ENCODE results near the gene MED27. TPM values are rescaled to one million over a fixed set of nuclear protein-coding genes. Genes with fewer than 3 reads are reported as not detected.

The MED27 gene
- total and polyA plus RNA-seq, 2 of the 8 experiments (the other 6 are each of a cell fraction or from before 2014, with no cell fraction given) = 29.9 to 56.5 TPM

DNA sequence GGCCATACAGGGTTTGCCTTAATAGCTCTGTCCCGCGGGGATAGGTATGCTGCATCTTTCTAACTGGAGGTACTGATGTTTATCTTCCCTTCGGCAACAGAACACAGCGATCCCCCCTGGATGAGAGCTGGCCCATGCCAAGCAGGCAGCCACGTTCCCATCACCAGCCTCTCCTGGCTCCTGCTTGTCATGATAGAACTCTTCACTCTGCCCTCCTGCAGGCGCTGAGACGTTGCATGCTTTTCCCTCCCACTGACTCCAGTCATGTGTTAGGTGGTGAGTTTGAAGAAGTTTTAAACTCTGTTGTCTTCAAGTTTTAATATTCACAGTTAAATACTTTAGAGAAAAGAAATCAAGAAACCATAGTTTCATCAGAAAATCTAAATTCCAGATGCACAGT, 60.0 kb downstream of the MED27 start:
- Histone ChIP-seq H4K91ac (replicated peaks; ENCODE audit: insufficient read length, low read length) (no peak overlapping the region), H3K56ac (replicated peaks; ENCODE audit: insufficient read length, low read depth, low read length) (no peak overlapping the region), H3K18ac (ENCODE audit: extremely low read depth, low read length) (no peak overlapping the region), H3K23me2 (ENCODE audit: low read depth, low read length) (no peaks in the 10 kb centered on the region), H3K23ac (ENCODE audit: insufficient read length) (no peak overlapping the region), H2AFZ (ENCODE audit: low read length) (no peak overlapping the region), H3K9ac (replicated peaks in 1 of 4; ENCODE audit: extremely low read depth in 1 of 4, low read depth in 3 of 4, low read length in 3 of 4) (no peak overlapping the region), H3K4me2 (ENCODE audit: insufficient read depth in 1 of 2, low read depth in 2 of 2, low read length in 2 of 2) (no peak overlapping the region), H2BK20ac (ENCODE audit: low read length) (no peak overlapping the region), H2BK12ac (ENCODE audit: low read depth, low read length) (no peak overlapping the region), H3K79me1 (ENCODE audit: low read depth, low read length) (peaks cover 4% of the 10 kb centered on the region), H3K27me3 (replicated peaks in 1 of 4; ENCODE audit: control insufficient read depth in 3 of 4, extremely low read depth in 1 of 4, insufficient read depth in 3 of 4, low read length in 3 of 4) (no peaks in the 10 kb centered on the region), H3K4me3 (ENCODE audit: extremely low read depth in 1 of 4, insufficient read depth in 2 of 4, low read depth in 3 of 4, low read length in 4 of 4) (no peak overlapping the region), H4K5ac (ENCODE audit: insufficient read length, low read depth, low read length) (no peak overlapping the region), H3K14ac (ENCODE audit: insufficient read length) (no peak overlapping the region), H2AK5ac (ENCODE audit: low read depth, low read length) (no peak overlapping the region), H3K36me3 (ENCODE audit: control insufficient read depth in 2 of 4, insufficient read depth in 4 of 4, low read length in 3 of 4) (no peaks in the 10 kb centered on the region), H3K9me3 (ENCODE audit: insufficient read depth in 2 of 2, low read depth in 1 of 2, low read length in 1 of 2) (no peaks in the 10 kb centered on the region), H2BK15ac (ENCODE audit: low read length) (no peak overlapping the region), H3K79me2 (ENCODE audit: control insufficient read depth in 1 of 2, insufficient read depth in 2 of 2, low read length in 2 of 2) (peaks cover 0 to 22% of the 10 kb centered on the region in 2 experiments; a peak in 2 of 4 replicates), H3K4me1 (replicated peaks in 1 of 4; ENCODE audit: control insufficient read depth in 3 of 4, insufficient read depth in 4 of 4, low read length in 3 of 4) (peaks cover 0 to 14% (median 6%) of the 10 kb centered on the region in 4 experiments; a peak in 6 of 7 replicates), H4K20me1 (replicated peaks in 1 of 2; ENCODE audit: control insufficient read depth in 1 of 2, insufficient read depth in 2 of 2, low read length in 2 of 2) (peaks cover 4 to 10% of the 10 kb centered on the region in 2 experiments), H3K4ac (replicated peaks; ENCODE audit: insufficient read length, low read depth, low read length) (no peak overlapping the region), H4K8ac (ENCODE audit: extremely low read depth, insufficient read depth, low read length) (no peak overlapping the region), H3K27ac (ENCODE audit: low read depth, low read length) (no peak overlapping the region), H2BK120ac (replicated peaks; ENCODE audit: low read depth, low read length) (no peak overlapping the region), H2BK5ac (ENCODE audit: low read depth, low read length) (no peak overlapping the region)
- CTCF ChIA-PET (ENCODE audit: partially characterized antibody) = interaction anchor here (1.0 to 1.7 kb wide), 5 partner anchors 8 to 59 kb away, joined by 3 to 4 read pairs (median 4); no protein-coding TSS in a partner anchor
- POLR2A ChIA-PET (ENCODE audit: partially characterized antibody) = no interaction called here
- WGBS, 2 experiments (ENCODE audit: extremely low coverage in 1 of 2, insufficient coverage in 1 of 2, insufficient read length in 1 of 2, insufficient replicate concordance in 2 of 2, low coverage in 1 of 2, low lambda C conversion rate in 2 of 2, missing lambda C conversion rate in 1 of 2) = 84% methylated on average over 7 of the region's 7 CpGs; no CpG with 5 or more reads in 1 of the 2 experiments
- DNase-seq (ENCODE audit: low read depth in 1 of 2, low spot score in 2 of 2) (no peak), FAIRE-seq (no peak)
- TF ChIP-seq SP2 (IDR thresholded peaks at IDR 0.05; ENCODE audit: low read length) (no peak), POU5F1 (IDR thresholded peaks at IDR 0.05; ENCODE audit: low read depth, low read length) (no peak), GABPA (IDR thresholded peaks at IDR 0.05; ENCODE audit: borderline replicate concordance, insufficient read depth, low read length) (no peak), SIN3A (conservative IDR thresholded peaks at IDR 0.05 in 1 of 2, IDR thresholded peaks at IDR 0.05 in 1 of 2; ENCODE audit: low read depth in 1 of 2, low read length in 2 of 2) (no peak), CHD1 (IDR thresholded peaks at IDR 0.05; ENCODE audit: low read depth, low read length) (no peak), CTCF (IDR thresholded peaks at IDR 0.05; ENCODE audit: control extremely low read depth in 1 of 3, insufficient read depth in 1 of 3, low read depth in 1 of 3, low read length in 3 of 3) (no peak), HDAC2 (IDR thresholded peaks at IDR 0.05; ENCODE audit: borderline replicate concordance in 1 of 2, low read depth in 2 of 2, low read length in 2 of 2) (no peak), MAFK (IDR thresholded peaks at IDR 0.05; ENCODE audit: low read depth, low read length) (no peak), TCF12 (IDR thresholded peaks at IDR 0.05; ENCODE audit: low read depth, low read length) (no peak)
- TF ChIP-seq, protein P1, sequence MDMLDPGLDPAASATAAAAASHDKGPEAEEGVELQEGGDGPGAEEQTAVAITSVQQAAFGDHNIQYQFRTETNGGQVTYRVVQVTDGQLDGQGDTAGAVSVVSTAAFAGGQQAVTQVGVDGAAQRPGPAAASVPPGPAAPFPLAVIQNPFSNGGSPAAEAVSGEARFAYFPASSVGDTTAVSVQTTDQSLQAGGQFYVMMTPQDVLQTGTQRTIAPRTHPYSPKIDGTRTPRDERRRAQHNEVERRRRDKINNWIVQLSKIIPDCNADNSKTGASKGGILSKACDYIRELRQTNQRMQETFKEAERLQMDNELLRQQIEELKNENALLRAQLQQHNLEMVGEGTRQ (IDR thresholded peaks at IDR 0.05; ENCODE audit: low read length) = no peak
